Astrocyte of the spinal cord (primary cell): ENCODE results near the gene C8G.

Experiments used
- DNase-seq: peaks from one replicate; pipeline ENCODE4 v3.0.0; 2011; ENCODE audit warnings: low read depth, low spot score
- H3K4me3 ChIP-seq: 2 replicates; pipeline ENCODE4 v1.5.1; 2011; ENCODE audit warnings: low read depth, mild to moderate bottlenecking, low read length, moderate library complexity
- CTCF ChIP-seq: IDR thresholded peaks from 2 replicates; pipeline ENCODE4 v1.5.1; 2012; ENCODE audit warnings: low read depth, mild to moderate bottlenecking, low read length, inconsistent platforms
- in situ Hi-C: cut with HindIII; loops from 2 replicates; pipeline ENCODE4 v1.10.0; 2017; ENCODE audit warnings: low sequenced_read_pairs

Gene C8G

DNA sequence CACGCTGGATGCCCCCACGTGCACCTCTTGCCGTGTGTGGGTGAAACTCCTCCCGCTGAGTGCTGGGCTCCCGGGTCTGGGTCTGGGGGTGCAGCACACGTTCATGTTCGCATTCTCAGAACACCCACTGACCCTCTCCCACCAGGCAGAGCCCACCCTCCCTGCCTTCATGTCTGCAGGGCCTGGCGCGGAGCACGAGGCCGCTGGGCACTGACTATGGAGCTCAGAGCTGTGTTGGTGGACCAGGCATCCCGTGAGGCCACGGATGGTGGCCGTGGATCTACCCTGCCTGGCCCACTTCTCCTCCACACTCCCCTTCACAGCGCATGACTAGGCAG, 15.9 kb downstream of the C8G start:
- TF ChIP-seq CTCF, result no peak
- in situ Hi-C loops, result no loop called here

DNA sequence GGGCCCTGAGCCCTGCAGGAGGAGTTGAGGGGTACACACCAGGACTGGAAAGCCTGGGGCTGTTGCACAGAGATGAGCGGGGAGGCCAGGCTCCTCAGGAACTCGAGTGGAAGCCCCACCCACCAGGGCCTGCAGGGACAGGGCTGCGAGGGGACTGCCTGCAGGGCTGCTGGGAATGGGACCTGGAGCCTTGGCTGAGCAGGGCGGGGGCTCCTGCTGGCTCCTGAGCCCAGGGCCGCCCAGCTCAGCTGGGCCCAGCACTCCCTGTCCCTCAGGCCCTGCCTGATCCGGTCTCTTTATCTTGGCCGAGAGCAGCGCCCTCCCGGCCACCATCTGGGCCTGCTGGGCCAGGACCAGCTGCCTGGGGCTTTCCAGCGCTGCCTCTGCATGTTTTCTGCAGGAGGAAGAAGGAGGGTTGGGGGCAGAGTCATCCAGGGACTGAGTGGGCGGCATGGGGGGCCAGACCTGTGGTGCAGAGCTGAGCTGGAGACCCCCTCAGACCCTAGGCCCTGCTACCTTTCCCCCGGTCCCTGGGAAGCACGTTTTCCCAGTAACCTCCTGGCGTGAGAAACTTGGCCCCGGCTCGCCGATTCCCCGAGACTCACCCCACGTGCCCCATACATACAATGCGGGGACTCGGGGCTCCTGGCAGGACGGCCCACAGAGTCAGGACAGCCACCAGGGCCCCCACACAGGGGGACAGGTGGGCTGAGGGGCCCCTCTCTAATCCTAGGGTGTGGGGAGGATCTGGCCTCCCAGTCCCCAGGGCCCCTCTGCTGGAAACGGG, 16.4 kb downstream of the C8G start:
- in situ Hi-C loops, result no loop called here
- DNase-seq, result peak; percentile 14
- H3K4me3 ChIP-seq, result no peak overlapping the region
- no peak for TF ChIP-seq CTCF

More for the DNA sequence above, 15.9 kb downstream of the C8G start:
- H3K4me3 ChIP-seq, result no peak overlapping the region
- DNase-seq, result no peak

DNA sequence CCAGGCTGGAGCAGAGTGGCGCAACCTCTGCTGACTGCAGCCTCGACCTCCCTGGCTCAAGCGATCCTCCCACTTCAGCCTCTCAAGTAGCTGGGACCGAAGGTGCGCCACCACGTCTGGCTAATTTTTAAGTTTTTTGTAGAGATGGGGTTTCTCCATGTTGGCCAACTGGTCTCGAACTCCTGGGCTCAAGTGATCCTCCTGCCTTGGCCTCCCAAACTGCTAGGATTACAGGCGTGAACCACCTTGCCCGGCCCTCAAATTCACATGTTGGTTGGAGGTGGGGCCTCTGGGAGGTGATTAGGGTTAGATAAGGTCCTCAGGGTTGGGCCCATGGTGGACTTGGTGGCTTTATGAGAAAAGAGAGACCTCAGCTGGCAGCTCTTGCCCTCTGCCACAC, 17.1 kb downstream of the C8G start:
- no peak for TF ChIP-seq CTCF
- no peak for DNase-seq
- in situ Hi-C loops, result no loop called here
- no peak overlapping the region for H3K4me3 ChIP-seq

DNA sequence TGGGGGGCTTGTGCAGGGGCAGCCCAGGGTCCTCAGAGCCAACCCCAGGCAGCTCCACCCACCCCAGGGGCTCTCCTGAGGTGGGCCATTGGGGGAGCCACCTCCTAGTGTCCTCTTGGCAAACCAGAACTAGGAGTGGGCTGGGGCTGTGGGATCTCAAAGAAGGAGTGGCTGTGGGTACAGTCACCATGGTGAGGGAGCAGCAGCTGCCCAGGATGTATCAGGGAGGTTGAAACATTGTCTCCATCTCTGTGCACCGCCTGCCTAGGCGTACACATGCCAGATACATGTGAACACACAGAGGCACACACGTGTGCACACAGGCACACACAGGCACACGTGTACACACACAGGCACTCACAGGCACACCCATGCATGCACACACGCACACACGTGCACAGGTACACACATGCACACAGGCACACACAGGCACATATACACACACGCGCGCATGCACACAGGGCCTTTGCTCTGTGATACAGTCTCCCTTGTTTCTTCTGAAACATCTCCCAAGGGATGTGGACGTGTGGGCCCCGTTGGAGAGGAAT, 17.7 kb downstream of the C8G start:
- in situ Hi-C loops, result no loop called here
- no peak for TF ChIP-seq CTCF
- H3K4me3 ChIP-seq, result no peak overlapping the region
- no peak for DNase-seq

- no peak for DNase-seq
- in situ Hi-C loops, result no loop called here
- no peak overlapping the region for H3K4me3 ChIP-seq
- TF ChIP-seq CTCF, result no peak
Observed at GRCh38 chr9:136963341-136963740, 18.3 kb downstream of the C8G start.

GRCh38 chr9:136963751-136964150, 18.7 kb downstream of the C8G start:
- no peak for DNase-seq
- H3K4me3 ChIP-seq, result no peak overlapping the region
- in situ Hi-C loops, result no loop called here
- no peak for TF ChIP-seq CTCF
